Upper lobe of left lung (tissue), 4 donors: ENCODE results near the gene DOCK1.

Source experiments
- CTCF ChIP-seq, 6 experiments: fragments of 450-650 bp in 4 of 6; fragments of 200-600 bp in 2 of 6; sonication (generic) in 2 of 6; IDR thresholded peaks; one replicate each; pipeline ENCODE4 v1.5.1; 2016 to 2019; ENCODE audit warnings: antibody characterized with exemption in 6 of 6
- POLR2A ChIP-seq, 4 donors: fragments of 450-650 bp; IDR thresholded peaks; one replicate each; pipeline ENCODE4 v1.5.1; 2016 to 2017; ENCODE audit warnings: antibody characterized with exemption in 4 of 4, mild to moderate bottlenecking in 2 of 4

GRCh38 chr10:127015373-127015772 lies 110.1 kb downstream of the DOCK1 start:
- no peak for TF ChIP-seq POLR2A (IDR thresholded peaks at IDR 0.05)
- no peak for TF ChIP-seq CTCF (IDR thresholded peaks at IDR 0.05)
